ENCODE measurements around the gene TMEM19.

TMEM19 gene

DNA sequence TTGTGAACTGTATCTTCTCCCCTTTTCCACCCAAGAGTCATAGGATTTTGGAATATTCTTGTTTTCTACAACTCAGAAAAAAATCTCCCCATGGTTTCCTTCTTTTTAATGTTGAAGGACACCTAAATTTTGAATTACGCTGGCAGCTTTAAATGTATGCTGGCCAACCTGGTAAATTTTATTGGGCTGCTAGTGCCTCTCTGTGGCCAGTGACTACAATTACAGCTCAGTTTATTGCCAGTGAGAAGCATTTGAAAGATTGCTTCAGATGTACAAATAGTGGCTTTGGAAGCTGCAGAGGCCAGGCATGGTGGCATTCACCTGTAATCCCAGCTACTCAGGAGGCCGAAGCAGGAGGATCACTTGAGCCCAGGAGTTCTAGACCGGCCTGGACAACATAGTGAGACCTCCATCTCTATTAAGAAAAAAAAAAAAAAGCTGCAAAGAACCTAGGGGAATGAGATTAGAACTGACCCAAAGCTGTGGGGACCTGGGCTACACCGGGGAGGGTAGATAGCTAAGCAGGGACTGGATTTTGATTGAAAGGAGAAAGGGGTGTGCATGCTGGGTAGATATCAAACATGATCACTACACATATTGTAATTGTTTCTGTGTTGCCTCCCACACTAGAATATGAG lies 61.2 kb downstream of the TMEM19 start:
- intact Hi-C loops (cut with DNase I), result no loop called here
- peak in 30 of 42 donors; percentile 12 to 75 (median 52) for DNase-seq

- intact Hi-C loops (cut with DNase I), result no loop called here
- DNase-seq, result no peak
Measured at GRCh38 chr12:71748081-71748850, 62.4 kb downstream of the TMEM19 start.

- intact Hi-C loops (cut with DNase I), result loop anchor here (5.0 to 10.0 kb wide), 2 partner anchors 62 to 335 kb away; partner anchors contain the start of gene TMEM19
- no peak for DNase-seq
Measured at GRCh38 chr12:71749666-71750065, 63.8 kb downstream of the TMEM19 start.

DNA sequence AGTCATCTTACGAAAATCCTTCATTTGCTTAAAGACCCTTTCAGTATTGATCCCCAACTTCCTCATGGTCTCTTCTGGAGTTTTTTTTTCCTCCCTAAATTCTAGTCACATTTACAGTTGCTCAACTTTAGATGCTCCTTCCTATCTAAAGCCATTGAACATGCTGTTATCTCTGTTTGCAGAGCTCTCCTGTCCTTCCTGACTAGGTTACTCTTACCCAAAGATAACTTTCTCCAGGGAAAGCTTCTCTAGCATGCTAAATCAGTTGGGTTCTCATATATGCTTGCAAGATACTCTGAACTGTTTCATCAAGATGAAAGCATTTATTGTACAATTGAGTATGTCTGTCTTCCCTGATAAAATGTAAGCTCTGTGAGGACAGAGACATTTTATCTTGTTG lies 67.0 kb downstream of the TMEM19 start:
- intact Hi-C loops (cut with DNase I), result loop anchor here (5.0 to 10.0 kb wide), 2 partner anchors 66 to 338 kb away; partner anchors contain the start of gene TMEM19
- DNase-seq, result no peak

Data from head of caudate nucleus (tissue), 42 donors.